Fibroblast of lung (primary cell): ENCODE measurements around the gene SRRM1.

Experiments used
- CTCF ChIP-seq, 2 donors: IDR thresholded peaks in 1 of 2; conservative IDR thresholded peaks in 1 of 2; 1 replicate in 1 of 2; 2 replicates in 1 of 2; pipeline ENCODE4 v1.5.1; 2011 to 2012; ENCODE audit warnings: low read length in 2 of 2, control low read depth in 1 of 2, inconsistent platforms in 1 of 2, low read depth in 1 of 2, mild to moderate bottlenecking in 1 of 2
- EZH2 ChIP-seq: IDR thresholded peaks from 2 replicates; pipeline ENCODE4 v1.5.1; 2012; ENCODE audit warnings: low read length, control low read depth, mild to moderate bottlenecking; ENCODE audit errors: missing control alignments

GRCh38 chr1:24596401-24596880, 46.7 kb upstream of the SRRM1 start:
- TF ChIP-seq CTCF (conservative IDR thresholded peaks at IDR 0.05 in 1 of 2, IDR thresholded peaks at IDR 0.05 in 1 of 2; ENCODE audit: low read depth in 1 of 2, low read length in 2 of 2), result no peak
- no peak for TF ChIP-seq EZH2
